GM12874 (cell line): ENCODE results near the gene WWOX.

Experiments used
- CTCF ChIP-seq: IDR thresholded peaks from 2 replicates; pipeline ENCODE4 v1.5.1; 2011; ENCODE audit warnings: low read depth, mild to moderate bottlenecking, control low read depth, low read length, moderate library complexity; ENCODE audit not compliant: insufficient read depth

The WWOX gene

GRCh38 chr16:78448658-78449271 is 349.3 kb downstream of the WWOX start:
- TF ChIP-seq CTCF, result no peak

DNA sequence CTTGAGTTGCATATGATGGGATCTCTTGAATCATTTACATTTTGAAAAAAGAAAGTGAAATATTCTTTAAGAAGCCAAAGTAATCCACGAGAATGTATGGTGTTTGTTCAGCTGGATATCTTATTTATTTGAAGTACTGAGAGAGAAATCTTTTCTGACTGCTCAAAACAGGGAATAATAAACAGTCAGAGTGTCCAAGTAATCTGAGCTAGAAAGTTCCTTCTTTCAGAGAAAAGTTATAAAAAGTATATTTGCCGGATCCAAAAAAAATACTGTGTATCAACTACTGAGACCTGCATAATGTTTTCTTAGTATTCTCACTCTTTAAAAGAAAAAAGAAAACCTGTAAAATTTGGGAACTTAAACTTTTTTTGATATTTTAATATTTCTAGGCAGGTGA is 350.8 kb downstream of the WWOX start:
- no peak for TF ChIP-seq CTCF

GRCh38 chr16:78452025-78452555 is 352.6 kb downstream of the WWOX start:
- TF ChIP-seq CTCF, result no peak

DNA sequence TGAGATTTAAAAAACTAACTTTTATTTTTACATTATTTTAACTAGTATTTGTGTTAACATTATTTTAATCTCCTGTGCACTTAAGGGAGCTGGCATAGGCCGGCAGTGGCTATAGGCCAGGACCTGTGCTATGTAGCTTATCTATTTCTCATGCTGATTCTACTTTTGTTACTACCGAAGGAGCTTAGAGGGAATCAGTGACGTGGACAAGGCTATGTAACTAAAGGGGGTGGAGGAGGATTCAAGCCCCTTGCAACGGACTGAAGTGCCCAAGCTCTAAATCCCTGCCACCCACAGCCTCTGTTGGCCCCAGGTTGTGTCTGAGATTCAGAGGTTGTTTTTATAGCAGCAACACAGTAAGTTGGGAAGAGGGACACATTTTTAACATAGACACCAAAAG is 356.4 kb downstream of the WWOX start:
- TF ChIP-seq CTCF, result no peak

GRCh38 chr16:78458588-78458987 is 359.1 kb downstream of the WWOX start:
- TF ChIP-seq CTCF, result no peak

DNA sequence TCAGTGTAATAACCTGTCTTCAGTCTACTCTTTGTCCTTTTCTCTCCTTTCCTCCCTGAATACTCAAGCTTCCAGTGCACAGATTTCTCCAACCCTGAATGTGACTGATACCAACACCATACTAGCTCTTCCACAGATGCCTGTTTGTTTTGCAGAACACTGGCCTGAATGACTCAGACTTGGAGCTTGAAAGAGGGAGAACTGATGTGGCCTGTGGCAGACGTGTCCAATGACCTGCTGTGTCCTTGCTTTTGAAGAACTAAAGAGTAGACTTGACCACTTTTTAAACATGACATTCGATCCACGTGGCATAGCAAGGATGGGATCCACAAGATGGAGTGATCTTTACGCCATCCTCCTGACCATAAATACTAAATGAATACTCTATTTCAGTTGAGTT is 361.0 kb downstream of the WWOX start:
- TF ChIP-seq CTCF, result no peak

GRCh38 chr16:78461087-78461486 is 361.6 kb downstream of the WWOX start:
- TF ChIP-seq CTCF, result no peak
